ENCODE data around the gene KCNAB1. TPM values are rescaled to one million over a fixed set of nuclear protein-coding genes. Genes with fewer than 3 reads are reported as not detected.

The KCNAB1 gene
- total RNA-seq, 1 donor from 2014 or later: not detected

DNA sequence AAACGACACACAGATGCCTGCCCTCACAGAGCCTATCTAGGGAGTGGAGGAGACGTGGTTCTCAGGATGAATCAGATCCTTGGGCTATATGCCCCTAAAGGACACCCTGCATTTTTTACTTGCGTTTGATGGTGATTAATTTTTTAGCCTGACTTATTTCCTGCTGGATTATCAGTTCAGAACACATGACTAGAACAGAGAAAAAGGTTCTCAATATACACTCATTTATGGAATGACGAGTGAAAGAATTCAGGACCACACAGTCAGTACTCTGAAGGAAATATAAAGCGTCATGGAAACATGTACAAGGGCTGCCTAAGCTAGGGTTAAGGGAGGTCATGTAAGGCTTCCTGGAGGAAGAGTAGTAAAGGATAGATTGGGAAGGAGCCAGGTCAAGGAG, 312.8 kb downstream of the KCNAB1 start:
- H3K27me3 Mint-ChIP-seq: peaks cover 11% of the 10 kb centered on the region
- ATAC-seq (ENCODE audit: low read depth) (no peak), DNase-seq (no peak)
- H3K36me3 Mint-ChIP-seq (ENCODE audit: low read depth): no peaks in the 10 kb centered on the region
- no peaks in the 10 kb centered on the region for H3K4me1 Mint-ChIP-seq
- intact Hi-C loops (cut with micrococcal nuclease): no loop called here
- no peaks in the 10 kb centered on the region for H3K9me3 Mint-ChIP-seq
- ChIA-PET POLR2A (no interaction called here), CTCF (no interaction called here)
- no peak overlapping the region for H3K27ac Mint-ChIP-seq
- TF ChIP-seq, protein P1, sequence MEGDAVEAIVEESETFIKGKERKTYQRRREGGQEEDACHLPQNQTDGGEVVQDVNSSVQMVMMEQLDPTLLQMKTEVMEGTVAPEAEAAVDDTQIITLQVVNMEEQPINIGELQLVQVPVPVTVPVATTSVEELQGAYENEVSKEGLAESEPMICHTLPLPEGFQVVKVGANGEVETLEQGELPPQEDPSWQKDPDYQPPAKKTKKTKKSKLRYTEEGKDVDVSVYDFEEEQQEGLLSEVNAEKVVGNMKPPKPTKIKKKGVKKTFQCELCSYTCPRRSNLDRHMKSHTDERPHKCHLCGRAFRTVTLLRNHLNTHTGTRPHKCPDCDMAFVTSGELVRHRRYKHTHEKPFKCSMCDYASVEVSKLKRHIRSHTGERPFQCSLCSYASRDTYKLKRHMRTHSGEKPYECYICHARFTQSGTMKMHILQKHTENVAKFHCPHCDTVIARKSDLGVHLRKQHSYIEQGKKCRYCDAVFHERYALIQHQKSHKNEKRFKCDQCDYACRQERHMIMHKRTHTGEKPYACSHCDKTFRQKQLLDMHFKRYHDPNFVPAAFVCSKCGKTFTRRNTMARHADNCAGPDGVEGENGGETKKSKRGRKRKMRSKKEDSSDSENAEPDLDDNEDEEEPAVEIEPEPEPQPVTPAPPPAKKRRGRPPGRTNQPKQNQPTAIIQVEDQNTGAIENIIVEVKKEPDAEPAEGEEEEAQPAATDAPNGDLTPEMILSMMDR (IDR thresholded peaks at IDR 0.05): no peak
- H3K4me3 Mint-ChIP-seq: no peak overlapping the region

DNA sequence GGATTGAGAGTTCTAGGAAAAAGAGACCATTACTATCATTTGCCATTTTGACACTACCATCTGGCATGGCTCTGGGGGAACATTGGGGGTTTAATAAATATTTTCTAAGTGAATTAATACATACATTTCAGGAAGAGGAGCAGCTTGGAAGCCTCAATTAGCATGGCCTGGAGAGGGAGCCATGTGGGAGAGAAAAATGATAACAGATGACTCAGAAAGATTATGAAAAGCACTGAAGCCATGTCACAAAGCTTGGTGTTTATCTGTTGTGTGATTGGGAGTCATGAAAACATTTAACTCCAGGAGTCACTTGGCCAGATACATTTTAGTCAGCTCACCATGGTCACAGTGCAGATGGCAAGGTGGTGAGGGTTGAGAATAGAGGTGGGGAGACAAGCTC, 313.5 kb downstream of the KCNAB1 start:
- H3K27me3 Mint-ChIP-seq: peaks cover 11% of the 10 kb centered on the region
- H3K4me1 Mint-ChIP-seq: no peaks in the 10 kb centered on the region
- no peaks in the 10 kb centered on the region for H3K36me3 Mint-ChIP-seq (ENCODE audit: low read depth)
- TF ChIP-seq, protein P1 (IDR thresholded peaks at IDR 0.05): no peak
- ATAC-seq (ENCODE audit: low read depth) (no peak), DNase-seq (no peak)
- ChIA-PET POLR2A (no interaction called here), CTCF (interaction anchor here (0.6 kb wide), 1 partner anchor 76 kb away, joined by 3 read pairs; no protein-coding TSS in a partner anchor)
- no peak overlapping the region for H3K4me3 Mint-ChIP-seq
- no peaks in the 10 kb centered on the region for H3K9me3 Mint-ChIP-seq
- intact Hi-C loops (cut with micrococcal nuclease): no loop called here
- H3K27ac Mint-ChIP-seq: no peak overlapping the region

DNA sequence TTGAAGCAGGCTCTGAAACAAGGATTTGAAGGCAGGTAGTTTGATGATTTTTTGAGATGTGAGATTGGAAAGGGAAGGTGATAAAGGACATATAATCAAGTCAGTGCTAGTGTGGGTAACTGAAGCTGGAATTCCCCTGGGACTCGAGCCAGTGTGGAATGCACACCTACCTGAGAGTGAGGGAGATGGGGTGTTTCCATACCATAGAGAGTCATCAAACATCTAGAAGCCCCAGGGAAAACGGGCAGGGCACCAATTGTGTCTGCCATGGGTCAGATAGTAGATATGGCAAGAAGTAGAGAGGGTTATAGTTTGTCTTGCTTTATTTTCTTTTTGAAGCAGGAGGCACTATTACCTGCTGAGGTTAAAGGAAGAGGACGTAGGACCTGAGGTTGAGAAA, 314.5 kb downstream of the KCNAB1 start:
- Mint-ChIP-seq H3K4me3 (no peak overlapping the region), H3K36me3 (ENCODE audit: low read depth) (no peaks in the 10 kb centered on the region), H3K27me3 (peaks cover 18% of the 10 kb centered on the region), H3K4me1 (no peaks in the 10 kb centered on the region), H3K27ac (no peak overlapping the region), H3K9me3 (no peaks in the 10 kb centered on the region)
- TF ChIP-seq, protein P1 (IDR thresholded peaks at IDR 0.05): no peak
- ATAC-seq (ENCODE audit: low read depth) (no peak), DNase-seq (no peak)
- ChIA-PET CTCF (no interaction called here), POLR2A (no interaction called here)
- intact Hi-C loops (cut with micrococcal nuclease): no loop called here

DNA sequence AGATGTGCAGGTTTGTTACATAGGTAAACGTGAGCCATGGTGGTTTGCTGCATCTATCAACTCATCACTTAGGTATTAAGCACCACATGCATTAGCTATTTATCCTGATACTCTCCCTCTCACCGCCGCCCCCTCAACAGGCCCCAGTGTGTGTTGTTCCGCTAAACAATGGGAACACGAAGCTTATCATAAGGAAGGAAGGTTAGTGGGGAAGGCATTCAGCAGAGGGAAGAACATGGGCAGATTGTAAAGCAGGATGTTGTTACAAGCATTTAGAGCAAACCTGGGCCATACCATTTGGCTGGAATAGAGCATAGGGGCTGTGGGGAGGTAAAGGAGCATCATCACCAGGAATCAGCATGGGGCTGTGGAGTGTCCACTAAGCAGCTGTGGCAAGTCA, 322.7 kb downstream of the KCNAB1 start:
- intact Hi-C loops (cut with micrococcal nuclease): no loop called here
- peaks cover 15% of the 10 kb centered on the region for H3K27me3 Mint-ChIP-seq
- ChIA-PET POLR2A (no interaction called here), CTCF (interaction anchor here (1.9 kb wide), 1 partner anchor 67 kb away, joined by 6 read pairs; no protein-coding TSS in a partner anchor)
- no peaks in the 10 kb centered on the region for H3K9me3 Mint-ChIP-seq
- H3K27ac Mint-ChIP-seq: no peak overlapping the region
- TF ChIP-seq, protein P1 (IDR thresholded peaks at IDR 0.05): no peak
- DNase-seq: no peak
- H3K4me3 Mint-ChIP-seq: no peak overlapping the region
- H3K36me3 Mint-ChIP-seq (ENCODE audit: low read depth): no peaks in the 10 kb centered on the region
- H3K4me1 Mint-ChIP-seq: peaks cover 11% of the 10 kb centered on the region
- no peak for ATAC-seq (ENCODE audit: low read depth)

DNA sequence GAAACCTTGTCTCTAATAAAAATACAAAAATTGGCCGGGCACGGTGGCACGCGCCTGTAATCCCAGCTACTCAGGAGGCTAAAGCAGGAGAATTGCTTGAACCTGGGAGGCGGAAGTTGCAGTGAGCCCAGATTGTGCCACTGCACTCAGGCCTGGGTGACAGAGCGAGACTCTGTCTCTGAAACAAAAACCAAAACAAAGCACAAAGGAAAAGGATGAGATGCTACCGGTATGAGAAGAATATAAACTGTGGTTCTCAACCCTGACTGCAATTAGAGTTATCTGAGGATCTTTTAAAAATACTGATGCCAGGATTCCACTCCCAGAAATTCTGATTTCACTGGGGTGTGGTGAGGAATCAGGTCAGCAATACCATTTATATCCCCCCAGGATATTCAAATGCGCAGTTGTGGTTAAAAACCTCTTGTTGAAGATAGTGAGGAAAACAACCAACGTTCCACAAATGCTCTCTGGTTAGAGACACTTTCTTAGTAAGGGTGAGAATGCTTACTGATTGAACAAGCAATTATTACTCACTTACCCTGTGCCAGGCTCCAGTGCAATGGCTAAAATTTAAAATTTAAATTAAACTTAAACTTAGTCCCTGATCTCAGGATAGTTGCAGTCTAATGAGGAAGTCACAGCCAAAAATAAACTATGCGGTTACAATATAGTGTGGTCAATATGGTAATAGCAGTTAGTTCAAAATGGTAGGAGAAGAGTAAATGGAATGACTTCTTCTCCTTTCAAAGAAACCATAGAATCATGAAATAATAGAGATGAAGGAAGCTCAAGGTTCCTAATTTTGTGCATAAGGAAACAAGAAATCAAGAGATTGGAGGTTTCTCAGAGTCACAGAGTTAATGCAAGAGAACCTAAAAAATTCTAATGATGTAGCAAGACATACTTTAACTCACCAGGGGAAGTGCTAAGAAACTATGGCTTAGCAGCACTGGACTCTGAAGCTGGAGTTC, 325.0 kb downstream of the KCNAB1 start:
- Mint-ChIP-seq H3K27ac (no peak overlapping the region), H3K36me3 (ENCODE audit: low read depth) (no peaks in the 10 kb centered on the region), H3K27me3 (peaks cover 7% of the 10 kb centered on the region), H3K4me1 (peaks cover 11% of the 10 kb centered on the region), H3K4me3 (no peak overlapping the region), H3K9me3 (no peaks in the 10 kb centered on the region)
- ATAC-seq (ENCODE audit: low read depth) (no peak), DNase-seq (no peak)
- TF ChIP-seq, protein P1 (IDR thresholded peaks at IDR 0.05): no peak
- ChIA-PET CTCF (interaction anchor here (1.9 kb wide), 1 partner anchor 64 kb away, joined by 6 read pairs; no protein-coding TSS in a partner anchor), POLR2A (no interaction called here)
- intact Hi-C loops (cut with micrococcal nuclease): loop anchor here (5.0 kb wide), 1 partner anchor 293 kb away; no protein-coding TSS in a partner anchor

Data from activated B cell treated with CpG ODN at 0.5 μM for 24 hours (primary cell).